ENCODE data around the gene SUGCT.

DNA sequence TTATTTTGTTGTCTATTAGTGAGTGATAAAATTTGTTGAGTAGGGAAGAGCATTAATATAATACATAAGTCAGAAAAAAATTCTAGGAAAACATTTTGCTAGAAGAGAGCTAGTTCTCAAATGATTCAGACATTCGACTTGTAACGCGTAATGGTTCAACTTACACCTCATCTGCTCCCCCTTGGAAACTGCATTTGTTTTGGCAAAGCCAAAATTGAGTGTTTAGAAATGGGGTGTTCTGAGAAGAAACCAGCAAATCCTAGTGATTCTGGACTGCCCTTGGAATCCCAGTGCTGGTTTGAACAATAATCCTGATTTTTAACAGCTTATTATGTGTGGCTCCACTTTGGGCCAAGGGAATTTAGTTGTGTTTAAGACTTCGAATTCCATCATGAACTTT, 475.7 kb downstream of the SUGCT start:
- no peak for TF ChIP-seq POLR2AphosphoS5 (IDR thresholded peaks at IDR 0.05; ENCODE audit: borderline replicate concordance, low read depth, low read length)
- no peak for TF ChIP-seq EZH2 (IDR thresholded peaks at IDR 0.05)

All from SK-N-MC (cell line).